GM19455 (cell line): Measurements from ENCODE around the gene MYO16.
A peak's percentile ranks its signal among the peaks of the same experiment; 100 is the strongest.
"Not testable (repeated sequence)": the region's sequence is repeated elsewhere in the genome, so short reads cannot be mapped to it uniquely, and the experiment has no call there.

Experiments used
- ATAC-seq: cut with Tn5 transposase; IDR thresholded peaks from one replicate; pipeline ENCODE4 v1.9.1; 2021; ENCODE audit not compliant: unreplicated experiment

Gene MYO16

DNA sequence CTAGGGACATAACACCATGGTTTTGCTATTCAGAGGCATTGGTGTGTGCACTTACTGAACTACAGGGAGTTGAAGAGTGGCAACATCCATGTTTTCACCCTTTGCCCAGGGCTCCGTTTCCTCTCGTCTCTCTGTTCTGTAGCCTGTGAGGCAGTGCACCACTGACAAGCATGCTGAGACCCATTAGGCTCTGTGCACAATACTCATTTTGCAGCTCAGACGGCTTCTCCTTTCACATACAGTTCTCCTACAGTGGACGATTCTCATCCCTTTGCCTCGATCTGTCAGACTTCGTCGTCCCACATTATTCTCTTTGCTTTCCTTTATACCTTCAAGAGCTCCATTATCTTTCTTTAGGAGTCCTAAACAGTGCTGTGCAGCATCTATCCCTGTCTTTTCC lies 403.7 kb downstream of the MYO16 start:
- no peak for ATAC-seq

DNA sequence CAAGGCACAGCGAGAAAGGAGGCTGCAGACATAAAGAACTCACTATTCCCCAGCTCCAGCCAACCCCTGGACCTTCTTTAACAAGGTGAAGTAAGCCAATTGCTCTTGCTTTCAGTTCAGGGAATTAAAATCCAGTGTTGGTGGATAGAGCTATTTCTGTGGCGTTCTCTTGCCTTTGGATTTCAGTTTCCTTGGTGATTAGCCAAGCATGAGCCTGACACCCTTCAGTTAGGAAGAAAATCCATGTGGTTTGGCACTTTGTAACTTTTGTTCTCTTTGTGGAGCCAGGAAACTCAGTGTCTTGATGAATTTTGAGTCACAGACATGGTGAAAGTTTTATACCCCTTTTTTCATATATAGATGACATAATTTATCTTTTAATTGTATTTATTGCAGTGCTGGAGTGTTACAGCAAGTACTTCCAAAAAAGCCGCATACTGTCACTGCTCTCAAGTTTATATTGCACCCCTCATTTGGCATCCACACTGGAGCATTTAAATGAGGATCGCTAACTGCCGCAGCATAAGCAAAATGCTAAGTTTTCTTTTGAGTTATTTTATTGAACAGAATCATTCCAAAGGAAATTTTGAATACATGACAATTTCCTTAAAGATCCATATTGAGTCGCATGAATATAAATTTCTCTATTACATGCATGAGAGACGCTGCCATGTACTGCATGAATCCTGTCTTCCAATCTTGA lies 406.8 kb downstream of the MYO16 start:
- no peak for ATAC-seq

DNA sequence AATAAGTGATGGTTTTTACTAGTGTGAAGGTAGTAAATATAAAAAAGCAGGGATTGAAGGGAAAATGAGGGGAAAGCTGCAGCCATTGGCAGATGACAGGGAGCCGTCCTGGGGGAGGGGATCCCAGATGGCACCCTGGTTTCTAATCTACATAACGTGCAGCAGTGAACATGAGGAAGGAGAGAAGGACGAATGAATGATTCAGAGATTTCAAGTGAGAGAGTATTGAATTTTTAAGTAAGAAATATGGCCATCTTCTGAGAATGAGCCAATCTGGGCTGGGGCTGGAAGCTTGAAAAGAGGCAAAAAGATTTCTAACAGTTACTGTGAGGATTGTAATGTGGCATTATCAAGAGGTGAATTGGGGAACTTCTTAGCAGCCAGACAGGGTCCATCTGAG lies 414.2 kb downstream of the MYO16 start:
- ATAC-seq: no peak

- ATAC-seq: no peak
Observed at GRCh38 chr13:109055850-109056249, 426.4 kb downstream of the MYO16 start.

DNA sequence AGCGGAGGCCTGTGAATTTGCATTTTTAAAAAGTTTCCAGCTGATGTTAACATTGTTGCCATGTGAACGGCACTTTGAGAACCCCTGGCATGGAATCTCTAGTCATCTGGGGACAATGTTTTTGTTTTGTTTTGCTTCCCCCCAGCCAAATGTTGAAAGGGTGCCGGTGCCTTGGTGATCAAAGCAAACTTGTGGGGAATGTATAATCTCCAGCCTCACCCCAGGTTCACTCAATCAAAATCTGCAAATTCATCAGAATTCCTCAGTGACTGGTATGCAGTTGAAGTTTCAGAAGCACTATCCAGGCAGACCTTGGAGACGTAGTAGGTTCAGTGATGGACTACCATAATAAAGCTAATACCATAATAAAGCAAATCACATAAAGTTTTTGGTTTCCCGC lies 428.7 kb downstream of the MYO16 start:
- ATAC-seq: no peak

- ATAC-seq: no peak
Observed at GRCh38 chr13:109072505-109072904, 443.1 kb downstream of the MYO16 start.

- ATAC-seq: no peak
Observed at GRCh38 chr13:109074436-109074835, 445.0 kb downstream of the MYO16 start.

DNA sequence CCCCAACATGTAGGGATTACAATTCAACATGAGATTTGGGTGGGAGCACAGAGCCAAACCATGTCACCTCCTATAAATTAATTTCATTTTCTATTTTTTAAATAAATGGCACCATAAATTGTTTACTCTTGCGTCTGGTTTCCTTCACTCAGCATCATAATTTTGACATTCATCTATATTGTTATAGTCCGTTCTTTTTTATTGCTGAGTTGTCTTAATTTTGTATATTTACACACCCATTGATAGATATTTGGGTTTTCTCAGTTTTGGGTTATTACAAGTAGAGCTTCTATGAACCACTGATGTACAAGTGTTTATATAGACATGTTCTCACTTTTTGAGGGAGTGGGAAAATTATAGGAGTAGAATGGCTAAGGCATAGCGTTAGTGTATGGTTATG lies 445.4 kb downstream of the MYO16 start:
- no peak for ATAC-seq

- ATAC-seq: no peak
Observed at GRCh38 chr13:109087916-109088623, 458.7 kb downstream of the MYO16 start.

- ATAC-seq: no peak
Observed at GRCh38 chr13:109088624-109088917, 459.2 kb downstream of the MYO16 start.

GRCh38 chr13:109090796-109091195 lies 461.4 kb downstream of the MYO16 start:
- ATAC-seq: no peak

DNA sequence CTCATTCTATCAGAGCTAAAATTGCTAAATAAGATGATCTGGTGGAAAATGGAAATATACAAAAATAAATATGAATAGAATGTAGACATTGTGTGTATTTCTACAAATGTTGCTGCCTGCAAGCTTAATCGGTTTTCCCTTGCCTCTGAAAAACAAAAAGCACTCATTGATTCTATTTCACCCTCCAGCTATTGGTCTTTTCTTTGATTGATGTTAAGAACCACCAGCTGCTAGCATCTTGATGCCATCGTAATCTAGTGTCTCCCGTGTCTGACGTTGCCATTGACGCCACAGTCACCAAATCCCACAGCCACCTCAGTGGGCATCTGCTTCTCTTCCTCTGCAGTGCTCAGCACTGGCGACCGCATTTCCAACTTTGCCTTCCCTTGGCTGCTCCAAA lies 461.8 kb downstream of the MYO16 start:
- ATAC-seq: no peak

GRCh38 chr13:109092186-109092585 lies 462.8 kb downstream of the MYO16 start:
- ATAC-seq: not testable (repeated sequence)

DNA sequence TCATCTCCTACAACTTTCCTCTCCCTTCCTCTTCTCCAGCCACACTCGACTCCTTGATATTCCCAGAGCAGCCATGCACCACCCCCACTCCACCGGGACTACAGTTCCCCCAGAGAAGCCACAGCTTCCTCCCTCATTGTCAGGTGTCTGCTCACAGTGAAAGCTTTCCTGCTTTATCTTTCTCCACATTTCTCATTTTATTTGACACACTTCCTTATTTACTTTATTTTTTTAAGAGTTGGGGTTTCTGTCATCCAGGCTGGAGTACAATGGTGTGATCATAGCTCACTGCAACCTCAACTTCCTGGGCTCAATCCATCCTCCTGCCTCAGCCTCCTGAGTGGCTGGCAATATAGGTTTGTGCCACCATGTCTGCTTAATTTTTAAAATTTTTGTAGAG lies 464.6 kb downstream of the MYO16 start:
- no peak for ATAC-seq

GRCh38 chr13:109095126-109095525 lies 465.7 kb downstream of the MYO16 start:
- no peak for ATAC-seq

GRCh38 chr13:109096101-109096500 lies 466.7 kb downstream of the MYO16 start:
- no peak for ATAC-seq

- no peak for ATAC-seq
Observed at GRCh38 chr13:109100705-109101304, 471.4 kb downstream of the MYO16 start.

DNA sequence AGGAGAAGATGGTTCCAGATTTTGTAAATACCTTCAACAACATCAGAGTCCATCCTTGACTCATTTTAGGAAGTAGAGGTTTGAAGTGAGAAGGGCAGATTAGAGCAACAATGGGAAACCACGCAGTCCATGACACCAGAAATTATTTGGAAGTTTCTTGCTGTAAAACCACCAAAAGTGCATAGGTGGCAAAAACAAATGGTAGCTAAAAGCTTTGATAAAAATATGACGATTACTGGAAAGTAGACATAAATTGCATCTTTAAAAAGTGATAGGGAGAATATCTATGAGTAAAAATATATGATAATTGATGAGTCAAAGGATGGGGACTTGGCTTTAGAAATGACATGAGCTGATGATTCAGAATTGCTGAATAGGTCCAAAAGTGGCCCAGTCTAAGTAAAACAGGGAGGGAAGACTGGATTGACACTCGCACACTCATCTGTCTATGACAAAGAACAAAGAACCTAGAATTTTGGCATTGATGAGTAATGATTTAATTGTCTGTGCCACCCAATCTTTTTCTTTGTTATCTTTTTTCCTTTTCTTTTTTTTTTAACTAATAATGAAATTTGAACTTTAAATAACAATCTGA lies 472.2 kb downstream of the MYO16 start:
- no peak for ATAC-seq

DNA sequence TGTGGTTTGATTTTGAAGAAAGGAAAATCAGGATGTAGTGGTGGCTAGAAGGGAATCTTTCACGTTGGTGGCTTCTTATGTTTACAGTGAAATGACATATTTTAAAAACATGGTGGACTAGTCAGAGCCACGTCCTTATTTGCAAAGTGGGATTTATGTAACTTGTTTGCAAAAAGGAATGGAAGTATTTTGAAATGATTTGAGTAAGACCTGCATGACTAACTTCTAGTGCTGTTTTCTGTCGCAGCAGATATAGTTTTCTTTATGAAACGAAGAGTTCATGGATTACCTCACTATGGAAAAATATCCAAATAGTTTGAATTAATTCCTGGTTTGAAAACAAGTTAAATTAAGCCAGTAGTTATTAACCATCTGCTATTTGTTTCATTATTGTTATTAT lies 476.5 kb downstream of the MYO16 start:
- ATAC-seq: no peak

DNA sequence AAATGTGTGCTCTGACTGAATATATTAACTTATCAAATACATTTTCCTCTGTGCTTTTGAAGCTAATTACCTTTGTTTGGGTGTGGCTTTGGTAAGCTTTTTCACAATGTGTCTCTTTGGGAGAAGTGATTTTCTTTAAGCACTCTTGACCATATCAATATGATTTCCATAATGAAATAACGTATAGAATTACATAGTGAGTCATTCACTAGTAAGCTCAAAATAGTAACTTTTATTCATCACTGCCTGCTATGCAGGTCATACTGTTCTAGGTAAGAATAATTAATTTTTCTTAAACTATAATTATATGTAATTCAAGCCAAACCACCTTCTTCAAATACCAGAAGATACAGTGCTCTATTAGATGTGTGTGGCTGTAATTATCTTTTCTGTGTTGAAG lies 480.7 kb downstream of the MYO16 start:
- ATAC-seq: no peak

DNA sequence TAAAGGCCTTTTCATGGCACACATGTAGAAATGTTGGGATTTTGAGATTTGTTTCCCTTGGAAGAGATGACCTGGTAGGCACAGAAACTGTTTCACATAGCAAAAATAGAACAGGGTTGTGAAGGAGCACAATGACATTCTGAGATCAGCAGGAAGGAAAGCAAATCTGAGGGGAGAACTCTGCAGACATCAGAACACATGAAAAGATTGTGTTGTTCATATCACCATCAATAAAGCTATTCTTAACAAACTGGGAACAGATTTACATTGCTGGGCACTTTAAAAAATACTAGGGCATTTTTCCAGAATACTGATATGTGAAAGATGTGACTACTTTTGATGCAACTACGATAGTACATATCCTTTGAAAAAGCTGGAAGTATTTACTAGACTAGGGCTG lies 481.7 kb downstream of the MYO16 start:
- no peak for ATAC-seq

- ATAC-seq: peak; percentile 69
Observed at GRCh38 chr13:109113427-109113826, 484.0 kb downstream of the MYO16 start.
